Suprapubic skin (tissue), 3 donors: Measurements from ENCODE around the gene KCNIP4.

ENCODE experiments used
- EP300 ChIP-seq: sonication (generic); formaldehyde crosslinking; IDR thresholded peaks from one replicate; pipeline ENCODE4 v1.6.1; 2017; ENCODE audit warnings: antibody characterized with exemption
- TF ChIP-seq, protein P1 (sequence below), 2 donors: fragments of 200-600 bp in 1 of 2; fragments of 450-650 bp in 1 of 2; sonication (generic) in 1 of 2; IDR thresholded peaks; one replicate each; pipeline ENCODE4 v1.5.1; 2016 to 2019; ENCODE audit warnings: antibody characterized with exemption in 2 of 2, mild to moderate bottlenecking in 1 of 2, moderate library complexity in 1 of 2

DNA sequence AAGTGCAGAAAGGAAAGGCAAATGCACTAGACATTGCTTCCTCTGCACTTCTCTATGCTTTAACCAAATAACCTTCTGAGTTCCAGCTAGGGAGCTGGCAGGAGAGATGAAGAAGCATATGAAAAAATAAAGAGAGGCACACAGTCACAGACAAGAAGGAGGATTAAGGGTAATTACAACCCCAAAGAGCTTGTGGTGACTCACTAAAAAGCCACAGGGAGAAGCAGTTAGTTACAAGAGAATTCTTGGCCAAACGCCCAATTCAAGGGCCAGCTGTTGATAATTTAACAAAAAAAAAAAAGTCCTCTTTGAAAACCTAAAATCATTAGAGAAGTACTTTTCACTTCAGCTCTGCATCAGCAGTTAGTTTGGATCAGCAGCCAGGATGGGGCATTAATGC lies 478.0 kb downstream of the KCNIP4 start:
- TF ChIP-seq, protein P1, sequence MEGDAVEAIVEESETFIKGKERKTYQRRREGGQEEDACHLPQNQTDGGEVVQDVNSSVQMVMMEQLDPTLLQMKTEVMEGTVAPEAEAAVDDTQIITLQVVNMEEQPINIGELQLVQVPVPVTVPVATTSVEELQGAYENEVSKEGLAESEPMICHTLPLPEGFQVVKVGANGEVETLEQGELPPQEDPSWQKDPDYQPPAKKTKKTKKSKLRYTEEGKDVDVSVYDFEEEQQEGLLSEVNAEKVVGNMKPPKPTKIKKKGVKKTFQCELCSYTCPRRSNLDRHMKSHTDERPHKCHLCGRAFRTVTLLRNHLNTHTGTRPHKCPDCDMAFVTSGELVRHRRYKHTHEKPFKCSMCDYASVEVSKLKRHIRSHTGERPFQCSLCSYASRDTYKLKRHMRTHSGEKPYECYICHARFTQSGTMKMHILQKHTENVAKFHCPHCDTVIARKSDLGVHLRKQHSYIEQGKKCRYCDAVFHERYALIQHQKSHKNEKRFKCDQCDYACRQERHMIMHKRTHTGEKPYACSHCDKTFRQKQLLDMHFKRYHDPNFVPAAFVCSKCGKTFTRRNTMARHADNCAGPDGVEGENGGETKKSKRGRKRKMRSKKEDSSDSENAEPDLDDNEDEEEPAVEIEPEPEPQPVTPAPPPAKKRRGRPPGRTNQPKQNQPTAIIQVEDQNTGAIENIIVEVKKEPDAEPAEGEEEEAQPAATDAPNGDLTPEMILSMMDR (IDR thresholded peaks at IDR 0.05): no peak
- TF ChIP-seq EP300: no peak
